WTC11 (cell line): ENCODE data around the gene TCAIM.

Source experiments
- NFE2L1 ChIP-seq: sonication (generic); formaldehyde crosslinking; IDR thresholded peaks from 2 replicates; pipeline ENCODE4 v1.8.1; 2023; ENCODE audit warnings: missing genetic modification reagents
- ZNF317 ChIP-seq: sonication (generic); formaldehyde crosslinking; IDR thresholded peaks from 2 replicates; pipeline ENCODE4 v1.8.1; 2023; ENCODE audit warnings: low read depth, mild to moderate bottlenecking, moderate library complexity, missing genetic modification reagents, borderline replicate concordance
- TF ChIP-seq, protein P1 (sequence below): sonication (generic); formaldehyde crosslinking; IDR thresholded peaks from 2 replicates; pipeline ENCODE4 v1.8.0; 2022; ENCODE audit warnings: mild to moderate bottlenecking, missing genetic modification reagents
- TF ChIP-seq, protein P2 (sequence below): fragments of 200-600 bp; IDR thresholded peaks from 2 replicates; pipeline ENCODE4 v1.8.0; 2022; ENCODE audit warnings: antibody characterized with exemption
- TF ChIP-seq, protein P3 (sequence below): sonication (generic); formaldehyde crosslinking; IDR thresholded peaks from 2 replicates; pipeline ENCODE4 v1.8.0; 2022; ENCODE audit warnings: mild to moderate bottlenecking, missing genetic modification reagents

DNA sequence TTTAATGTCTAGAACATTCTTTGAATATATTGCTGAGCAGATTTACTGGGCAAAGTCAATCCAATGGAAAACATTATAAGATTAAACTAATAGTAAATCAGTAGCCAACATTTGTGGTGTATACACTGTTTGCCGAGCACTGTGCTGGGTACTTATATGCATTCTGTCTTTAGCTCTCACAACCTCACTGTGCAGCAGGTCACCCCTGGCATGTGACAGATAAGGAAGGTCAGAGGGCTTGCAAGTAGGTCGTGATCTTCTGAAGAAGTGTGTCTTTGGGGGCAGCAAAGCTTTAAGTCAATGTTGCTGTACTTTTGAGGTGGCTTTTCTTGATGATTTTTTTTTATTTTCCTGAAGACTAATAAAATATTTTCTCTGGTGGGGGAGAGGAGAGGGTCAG is 62.2 kb downstream of the TCAIM start:
- TF ChIP-seq, protein P1, sequence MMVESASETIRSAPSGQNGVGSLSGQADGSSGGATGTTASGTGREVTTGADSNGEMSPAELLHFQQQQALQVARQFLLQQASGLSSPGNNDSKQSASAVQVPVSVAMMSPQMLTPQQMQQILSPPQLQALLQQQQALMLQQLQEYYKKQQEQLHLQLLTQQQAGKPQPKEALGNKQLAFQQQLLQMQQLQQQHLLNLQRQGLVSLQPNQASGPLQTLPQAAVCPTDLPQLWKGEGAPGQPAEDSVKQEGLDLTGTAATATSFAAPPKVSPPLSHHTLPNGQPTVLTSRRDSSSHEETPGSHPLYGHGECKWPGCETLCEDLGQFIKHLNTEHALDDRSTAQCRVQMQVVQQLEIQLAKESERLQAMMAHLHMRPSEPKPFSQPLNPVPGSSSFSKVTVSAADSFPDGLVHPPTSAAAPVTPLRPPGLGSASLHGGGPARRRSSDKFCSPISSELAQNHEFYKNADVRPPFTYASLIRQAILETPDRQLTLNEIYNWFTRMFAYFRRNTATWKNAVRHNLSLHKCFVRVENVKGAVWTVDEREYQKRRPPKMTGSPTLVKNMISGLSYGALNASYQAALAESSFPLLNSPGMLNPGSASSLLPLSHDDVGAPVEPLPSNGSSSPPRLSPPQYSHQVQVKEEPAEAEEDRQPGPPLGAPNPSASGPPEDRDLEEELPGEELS (CRISPR knock-in tag): no peak
- TF ChIP-seq, protein P2, sequence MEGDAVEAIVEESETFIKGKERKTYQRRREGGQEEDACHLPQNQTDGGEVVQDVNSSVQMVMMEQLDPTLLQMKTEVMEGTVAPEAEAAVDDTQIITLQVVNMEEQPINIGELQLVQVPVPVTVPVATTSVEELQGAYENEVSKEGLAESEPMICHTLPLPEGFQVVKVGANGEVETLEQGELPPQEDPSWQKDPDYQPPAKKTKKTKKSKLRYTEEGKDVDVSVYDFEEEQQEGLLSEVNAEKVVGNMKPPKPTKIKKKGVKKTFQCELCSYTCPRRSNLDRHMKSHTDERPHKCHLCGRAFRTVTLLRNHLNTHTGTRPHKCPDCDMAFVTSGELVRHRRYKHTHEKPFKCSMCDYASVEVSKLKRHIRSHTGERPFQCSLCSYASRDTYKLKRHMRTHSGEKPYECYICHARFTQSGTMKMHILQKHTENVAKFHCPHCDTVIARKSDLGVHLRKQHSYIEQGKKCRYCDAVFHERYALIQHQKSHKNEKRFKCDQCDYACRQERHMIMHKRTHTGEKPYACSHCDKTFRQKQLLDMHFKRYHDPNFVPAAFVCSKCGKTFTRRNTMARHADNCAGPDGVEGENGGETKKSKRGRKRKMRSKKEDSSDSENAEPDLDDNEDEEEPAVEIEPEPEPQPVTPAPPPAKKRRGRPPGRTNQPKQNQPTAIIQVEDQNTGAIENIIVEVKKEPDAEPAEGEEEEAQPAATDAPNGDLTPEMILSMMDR: no peak
- TF ChIP-seq NFE2L1 (CRISPR knock-in tag) (no peak), ZNF317 (CRISPR knock-in tag) (no peak)
- TF ChIP-seq, protein P3, sequence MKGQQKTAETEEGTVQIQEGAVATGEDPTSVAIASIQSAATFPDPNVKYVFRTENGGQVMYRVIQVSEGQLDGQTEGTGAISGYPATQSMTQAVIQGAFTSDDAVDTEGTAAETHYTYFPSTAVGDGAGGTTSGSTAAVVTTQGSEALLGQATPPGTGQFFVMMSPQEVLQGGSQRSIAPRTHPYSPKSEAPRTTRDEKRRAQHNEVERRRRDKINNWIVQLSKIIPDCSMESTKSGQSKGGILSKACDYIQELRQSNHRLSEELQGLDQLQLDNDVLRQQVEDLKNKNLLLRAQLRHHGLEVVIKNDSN (CRISPR knock-in tag): no peak
